GM20431 (cell line): ENCODE measurements around the gene MACROD1.
"Not testable (repeated sequence)": the region's sequence is repeated elsewhere in the genome, so short reads cannot be mapped to it uniquely, and the experiment has no call there.

Experiments used
- in situ Hi-C: fragments of 300-500 bp; cut with MseI, MboI; formaldehyde crosslinking; loops from one replicate; pipeline ENCODE4 v1.15.0; 2020; ENCODE audit warnings: low sequenced_read_pairs; ENCODE audit not compliant: unreplicated experiment

Gene MACROD1

GRCh38 chr11:64064374-64065140 is 101.4 kb downstream of the MACROD1 start:
- in situ Hi-C loops, result no loop called here

GRCh38 chr11:64063777-64064176 is 102.1 kb downstream of the MACROD1 start:
- in situ Hi-C loops, result no loop called here

GRCh38 chr11:64062185-64063039 is 103.5 kb downstream of the MACROD1 start:
- in situ Hi-C loops, result no loop called here

DNA sequence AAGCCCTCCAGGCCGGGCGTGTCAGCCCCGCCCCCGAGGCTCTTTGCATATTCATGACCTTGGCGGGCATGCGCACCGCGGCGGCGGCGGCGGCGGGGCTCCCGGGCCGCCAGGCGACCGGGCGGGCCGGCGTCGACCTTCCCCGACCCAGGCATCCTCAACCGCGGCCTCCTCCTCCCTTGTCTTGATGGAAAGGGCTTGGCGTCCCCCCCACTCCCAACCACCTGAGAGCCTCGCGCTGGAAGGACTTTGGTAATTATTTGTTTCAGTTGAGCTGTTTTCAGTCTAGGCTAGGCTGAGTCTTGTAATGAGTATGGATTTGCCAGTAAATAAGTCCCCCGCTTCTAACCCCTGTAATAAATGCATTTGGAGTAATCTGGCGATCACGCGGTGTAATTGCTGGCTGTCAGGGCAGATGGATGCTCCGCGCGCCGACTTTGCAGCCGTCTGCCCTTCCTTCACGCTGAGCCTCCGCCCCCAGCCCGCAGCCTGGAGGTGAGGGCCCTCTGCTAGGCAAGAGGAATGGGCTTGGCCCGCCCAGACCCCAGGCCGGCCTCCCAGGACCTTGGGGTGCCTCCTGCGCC is 105.0 kb downstream of the MACROD1 start:
- in situ Hi-C loops, result no loop called here

GRCh38 chr11:64060263-64060860 is 105.6 kb downstream of the MACROD1 start:
- in situ Hi-C loops, result no loop called here

DNA sequence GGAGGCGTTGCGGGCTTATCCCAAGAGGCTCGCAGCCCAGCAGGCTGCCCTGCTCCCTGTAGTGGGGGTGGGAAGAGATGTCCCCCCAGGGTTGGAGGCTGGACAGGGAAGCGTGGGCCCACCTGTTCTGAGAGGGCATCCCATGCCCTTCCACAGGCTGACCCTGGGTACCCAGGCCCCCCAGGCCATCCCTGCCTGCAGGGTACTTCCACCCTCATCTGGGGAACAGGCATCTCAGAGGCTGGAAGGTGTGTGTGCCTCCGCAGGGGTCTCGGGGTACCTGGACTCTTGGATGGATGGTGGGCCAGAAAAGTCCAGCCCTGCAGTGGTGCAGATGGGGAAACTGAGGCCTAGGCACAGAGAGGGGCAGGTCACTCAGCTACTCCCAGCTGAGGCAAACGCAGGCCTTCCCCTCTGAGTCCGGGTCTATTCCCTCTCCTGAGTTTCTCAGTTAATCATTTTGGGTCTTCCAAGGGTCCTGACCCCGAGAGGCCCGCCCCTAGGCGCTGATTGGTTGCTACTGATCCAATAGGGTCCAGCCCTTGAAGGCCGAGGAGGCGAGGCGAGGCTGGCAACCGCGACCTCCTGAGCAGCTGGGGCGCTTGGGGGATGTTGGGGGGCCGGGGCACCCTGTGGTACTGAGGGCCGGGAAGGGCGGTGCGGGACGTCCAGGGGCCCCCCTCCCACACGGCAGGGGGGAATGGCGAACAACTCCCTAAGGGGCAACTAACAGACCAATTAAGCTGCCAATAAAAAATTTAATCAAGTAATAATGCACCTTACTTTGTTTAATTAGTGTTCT is 106.4 kb downstream of the MACROD1 start:
- in situ Hi-C loops, result no loop called here

DNA sequence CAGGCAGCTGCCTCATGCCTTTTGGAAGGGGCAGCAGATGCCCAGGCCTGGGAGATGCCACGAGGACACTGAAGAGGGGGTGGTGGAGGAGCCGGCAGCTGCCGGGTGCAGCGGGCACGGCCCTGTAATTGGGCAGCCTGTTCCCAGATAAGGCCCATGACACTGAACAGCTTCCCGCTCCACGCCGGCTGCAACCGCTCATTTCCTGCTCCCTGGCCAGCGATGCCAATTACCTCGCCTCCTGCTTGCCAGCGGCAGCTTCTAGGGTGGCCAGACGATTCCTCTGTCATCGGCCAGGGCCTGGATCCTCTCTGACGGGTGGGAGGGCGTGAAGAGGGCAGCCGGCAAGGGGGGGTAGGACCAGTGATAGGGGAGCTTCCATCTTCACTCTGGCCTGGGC is 107.4 kb downstream of the MACROD1 start:
- in situ Hi-C loops, result no loop called here

DNA sequence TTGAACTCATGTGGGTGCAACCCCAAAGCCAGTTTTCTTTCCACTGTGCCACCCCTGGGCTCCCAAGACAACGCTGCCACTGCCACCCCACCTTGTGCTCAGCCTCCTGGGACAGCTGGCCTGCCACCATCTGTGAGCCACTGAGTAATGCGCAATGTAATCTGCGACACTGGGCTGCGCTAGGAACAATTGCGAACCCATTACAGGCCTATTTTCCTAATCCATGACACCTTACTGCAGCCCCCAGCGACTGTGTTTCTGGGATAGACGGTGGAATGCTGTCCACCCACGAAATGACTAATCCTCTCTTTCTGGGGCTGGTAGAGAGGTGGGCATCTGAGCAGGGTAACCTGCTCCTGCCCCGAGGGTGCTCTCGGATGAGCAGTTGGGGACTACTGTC is 108.0 kb downstream of the MACROD1 start:
- in situ Hi-C loops, result no loop called here

- in situ Hi-C loops, result no loop called here
Observed at GRCh38 chr11:64056861-64057260, 109.1 kb downstream of the MACROD1 start.

GRCh38 chr11:64056213-64056785 is 109.6 kb downstream of the MACROD1 start:
- in situ Hi-C loops, result no loop called here

DNA sequence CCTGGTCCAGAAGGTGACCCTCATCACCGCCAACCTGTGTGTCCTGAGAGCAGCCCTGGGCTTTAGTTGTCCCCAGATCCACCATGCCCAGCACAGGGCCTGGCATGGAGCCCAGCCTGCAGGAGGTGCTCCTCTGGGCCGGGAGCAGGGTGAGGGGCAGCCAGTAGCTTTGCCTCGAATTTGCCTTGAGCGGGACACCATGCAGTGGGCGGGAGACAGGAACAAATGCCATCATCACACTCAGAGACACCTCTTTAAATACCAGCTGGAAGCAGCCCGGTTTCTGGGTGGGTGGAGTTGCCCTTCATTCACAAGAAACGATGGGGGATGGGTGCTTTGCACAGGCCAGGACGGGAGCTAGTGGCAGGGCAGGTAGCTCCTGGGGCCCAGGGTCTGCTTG is 110.8 kb downstream of the MACROD1 start:
- in situ Hi-C loops, result no loop called here

GRCh38 chr11:64053699-64054098 is 112.2 kb downstream of the MACROD1 start:
- in situ Hi-C loops, result no loop called here

DNA sequence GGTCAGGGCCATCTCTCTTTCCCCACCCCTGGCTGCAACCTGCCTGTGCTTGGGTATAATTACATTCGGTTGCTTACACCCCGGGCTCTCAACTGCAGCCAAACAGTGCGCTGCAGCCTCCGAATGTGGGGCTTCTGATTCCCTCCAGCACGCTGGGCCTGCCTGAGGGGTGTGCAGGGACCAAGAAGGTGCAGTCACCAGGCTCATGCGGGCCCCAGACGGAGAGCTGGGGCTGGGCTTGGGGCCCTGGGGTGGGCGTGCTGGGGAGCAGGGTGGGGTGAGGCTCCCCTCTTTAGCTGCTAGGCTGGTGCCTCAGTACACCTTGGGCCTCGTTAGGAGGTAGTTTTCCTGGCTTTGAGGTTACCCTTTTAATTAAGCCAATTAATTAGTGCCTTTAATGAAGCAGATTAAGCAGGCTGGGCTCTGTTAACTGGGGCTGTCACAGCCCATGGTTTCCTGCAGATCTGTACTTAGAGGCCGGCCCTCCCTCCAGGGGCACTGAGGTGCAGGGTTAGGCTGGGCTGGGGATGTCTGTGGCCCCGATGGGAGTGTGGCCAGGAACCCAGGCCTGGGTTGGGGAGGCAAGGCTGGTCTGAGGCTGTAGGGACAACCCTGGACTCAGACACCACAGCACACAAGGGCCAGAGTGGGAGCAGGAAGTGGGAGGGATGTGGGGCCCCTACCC is 112.8 kb downstream of the MACROD1 start:
- in situ Hi-C loops, result no loop called here

GRCh38 chr11:64052436-64052835 is 113.5 kb downstream of the MACROD1 start:
- in situ Hi-C loops, result no loop called here

DNA sequence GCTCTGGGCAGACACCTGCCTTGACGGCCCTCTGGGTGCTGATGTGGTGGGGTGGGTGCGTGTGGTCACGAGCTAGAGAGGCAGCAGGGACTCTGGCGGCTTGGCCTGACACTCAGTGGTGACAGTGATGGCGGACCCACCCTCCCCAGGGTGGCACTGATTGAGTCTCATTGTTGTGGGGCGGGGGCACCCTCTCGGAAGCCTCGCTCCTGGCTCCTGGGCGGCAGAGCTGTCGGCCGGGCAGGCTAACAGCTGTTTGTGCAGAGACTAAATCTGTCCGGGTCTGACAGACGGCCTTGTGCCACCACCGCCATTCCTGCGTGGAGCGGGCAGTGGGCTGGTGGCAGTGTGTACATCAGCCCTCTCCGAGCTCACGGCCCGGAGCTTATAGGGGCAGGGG is 114.6 kb downstream of the MACROD1 start:
- in situ Hi-C loops, result no loop called here

DNA sequence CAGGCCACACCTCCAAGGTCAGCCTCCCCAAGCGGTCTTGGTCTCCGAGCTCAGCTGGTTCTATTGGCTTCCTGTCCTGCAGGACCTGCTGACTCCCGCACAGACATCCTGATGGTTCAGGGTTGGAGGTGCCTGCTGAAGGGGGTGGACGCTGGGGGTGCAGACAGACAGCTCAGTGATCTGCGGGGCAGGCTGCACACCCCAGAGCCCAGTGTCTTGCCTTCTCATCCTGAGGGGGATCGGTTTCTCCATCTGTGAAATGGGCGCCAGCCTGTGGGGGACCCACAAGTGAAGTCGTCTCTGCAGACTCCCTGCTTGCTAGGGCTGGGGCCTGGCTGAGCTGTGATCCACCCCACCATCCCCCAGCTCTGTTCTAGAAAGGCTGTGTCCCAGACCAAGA is 116.4 kb downstream of the MACROD1 start:
- in situ Hi-C loops, result no loop called here

- in situ Hi-C loops, result no loop called here
Observed at GRCh38 chr11:64048042-64048854, 117.7 kb downstream of the MACROD1 start.

GRCh38 chr11:64047373-64047772 is 118.5 kb downstream of the MACROD1 start:
- in situ Hi-C loops, result not testable (repeated sequence)
